Activated CD8-positive, alpha-beta T cell treated with anti-CD3 and anti-CD28 coated beads for 36 hours (primary cell): ENCODE results near the gene ADAMTSL3. TPM values are rescaled to one million over a fixed set of nuclear protein-coding genes. Genes with fewer than 3 reads are reported as not detected.

Experiments used
- ATAC-seq: fragments of 200-7000 bp; cut with Tn5 transposase; one replicate; pipeline ENCODE4 v1.10.0; 2021; ENCODE audit warnings: mild to moderate bottlenecking, moderate library complexity
- CTCF ChIA-PET: fragments of 350-600 bp; sonication (Branson Sonifier 250); formaldehyde crosslinking; loops from one replicate; lab custom pipeline; 2021; ENCODE audit warnings: antibody characterized with exemption; lab: Charles Lee
- POLR2A ChIA-PET: fragments of 350-600 bp; sonication (Branson Sonifier 250); formaldehyde crosslinking; loops from one replicate; lab custom pipeline; 2021; ENCODE audit warnings: antibody characterized with exemption; lab: Charles Lee
- DNase-seq: peaks from one replicate; pipeline ENCODE4 v3.0.0-alpha.2; 2020
- H3K27ac Mint-ChIP-seq: one replicate; pipeline ENCODE4 v1.8.0; 2021; ENCODE audit warnings: mild to moderate bottlenecking, mixed read lengths
- H3K27me3 Mint-ChIP-seq: one replicate; pipeline ENCODE4 v1.8.0; 2021; ENCODE audit warnings: mixed read lengths
- H3K36me3 Mint-ChIP-seq: one replicate; pipeline ENCODE4 v1.8.0; 2021; ENCODE audit warnings: low read depth, mixed read lengths
- H3K4me1 Mint-ChIP-seq: one replicate; pipeline ENCODE4 v1.8.0; 2021; ENCODE audit warnings: low read depth, mixed read lengths
- H3K4me3 Mint-ChIP-seq: one replicate; pipeline ENCODE4 v1.8.0; 2021; ENCODE audit warnings: mild to moderate bottlenecking, moderate library complexity, mixed read lengths
- H3K9me3 Mint-ChIP-seq: one replicate; pipeline ENCODE4 v1.8.0; 2021; ENCODE audit warnings: mixed read lengths
- CTCF ChIP-seq: fragments of 200-600 bp; IDR thresholded peaks from one replicate; pipeline ENCODE4 v1.8.0; 2022; ENCODE audit warnings: antibody characterized with exemption, mild to moderate bottlenecking
- intact Hi-C: fragments of 100-400 bp; cut with micrococcal nuclease; formaldehyde crosslinking; loops from one replicate; pipeline ENCODE4 v1.10.0; 2022
- total RNA-seq, 2 experiments: library from RNA; stranded (reverse); gene quantifications; one replicate each; pipeline ENCODE4 v1.2.3, GENCODE V29; 2021

ADAMTSL3 gene
- total RNA-seq, 2 experiments from 2014 or later, result not detected

GRCh38 chr15:83904107-83905040 is 250.5 kb downstream of the ADAMTSL3 start:
- ATAC-seq, result no peak
- no peak for TF ChIP-seq CTCF
- H3K27ac Mint-ChIP-seq, result no peak overlapping the region
- no peak overlapping the region for H3K4me3 Mint-ChIP-seq
- no peaks in the 10 kb centered on the region for H3K4me1 Mint-ChIP-seq
- H3K36me3 Mint-ChIP-seq, result no peaks in the 10 kb centered on the region
- no peak for DNase-seq
- ChIA-PET CTCF (no interaction called here), POLR2A (no interaction called here)
- intact Hi-C loops, result no loop called here
- peaks cover 2% of the 10 kb centered on the region for H3K27me3 Mint-ChIP-seq
- no peaks in the 10 kb centered on the region for H3K9me3 Mint-ChIP-seq

GRCh38 chr15:83905556-83906273 is 251.8 kb downstream of the ADAMTSL3 start:
- Mint-ChIP-seq H3K36me3 (no peaks in the 10 kb centered on the region), H3K27ac (no peak overlapping the region), H3K9me3 (peaks cover 3% of the 10 kb centered on the region), H3K4me3 (no peak overlapping the region), H3K27me3 (peaks cover 5% of the 10 kb centered on the region), H3K4me1 (no peaks in the 10 kb centered on the region)
- ATAC-seq, result no peak
- ChIA-PET CTCF (no interaction called here), POLR2A (no interaction called here)
- TF ChIP-seq CTCF, result no peak
- no peak for DNase-seq
- intact Hi-C loops, result no loop called here

GRCh38 chr15:83911345-83911744 is 257.4 kb downstream of the ADAMTSL3 start:
- Mint-ChIP-seq H3K4me3 (no peak overlapping the region), H3K27me3 (peaks cover 12% of the 10 kb centered on the region), H3K4me1 (no peaks in the 10 kb centered on the region), H3K27ac (no peak overlapping the region), H3K36me3 (no peaks in the 10 kb centered on the region), H3K9me3 (peaks cover 3% of the 10 kb centered on the region)
- TF ChIP-seq CTCF, result no peak
- intact Hi-C loops, result no loop called here
- DNase-seq, result no peak
- ChIA-PET POLR2A (no interaction called here), CTCF (no interaction called here)
- no peak for ATAC-seq

- no peak for ATAC-seq
- POLR2A ChIA-PET, result no interaction called here
- TF ChIP-seq CTCF, result no peak
- no peak overlapping the region for H3K4me3 Mint-ChIP-seq
- H3K4me1 Mint-ChIP-seq, result no peaks in the 10 kb centered on the region
- intact Hi-C loops, result no loop called here
- H3K36me3 Mint-ChIP-seq, result no peaks in the 10 kb centered on the region
- no peak overlapping the region for H3K27ac Mint-ChIP-seq
- CTCF ChIA-PET, result no interaction called here
- DNase-seq, result no peak
- H3K27me3 Mint-ChIP-seq, result peaks cover 12% of the 10 kb centered on the region
- H3K9me3 Mint-ChIP-seq, result peaks cover 3% of the 10 kb centered on the region
These were observed 258.4 kb downstream of the ADAMTSL3 start for GRCh38 chr15:83912343-83912742.
